ENCODE data around the gene GSTO1.

GSTO1 gene

GRCh38 chr10:104303594-104304355, 49.1 kb downstream of the GSTO1 start:
- DNase-seq (ENCODE audit: low read depth in 1 of 2, low spot score in 1 of 2), result no peak

- no peak for DNase-seq (ENCODE audit: low read depth in 1 of 2, low spot score in 1 of 2)
These were observed 49.7 kb downstream of the GSTO1 start for GRCh38 chr10:104304356-104304745.

GRCh38 chr10:104304927-104305326, 50.2 kb downstream of the GSTO1 start:
- DNase-seq (ENCODE audit: low read depth in 1 of 2, low spot score in 1 of 2), result no peak

- DNase-seq (ENCODE audit: low read depth in 1 of 2, low spot score in 1 of 2), result no peak
These were observed 52.2 kb downstream of the GSTO1 start for GRCh38 chr10:104306897-104307296.

GRCh38 chr10:104307576-104308438, 53.1 kb downstream of the GSTO1 start:
- no peak for DNase-seq (ENCODE audit: low read depth in 1 of 2, low spot score in 1 of 2)

GRCh38 chr10:104308439-104308903, 53.8 kb downstream of the GSTO1 start:
- DNase-seq (ENCODE audit: low read depth in 1 of 2, low spot score in 1 of 2), result no peak

- no peak for DNase-seq (ENCODE audit: low read depth in 1 of 2, low spot score in 1 of 2)
These were observed 55.6 kb downstream of the GSTO1 start for GRCh38 chr10:104309980-104310978.

- no peak for DNase-seq (ENCODE audit: low read depth in 1 of 2, low spot score in 1 of 2)
These were observed 56.6 kb downstream of the GSTO1 start for GRCh38 chr10:104311184-104311720.

GRCh38 chr10:104314591-104315485, 60.1 kb downstream of the GSTO1 start:
- DNase-seq (ENCODE audit: low read depth in 1 of 2, low spot score in 1 of 2), result no peak

- DNase-seq (ENCODE audit: low read depth in 1 of 2, low spot score in 1 of 2), result no peak
These were observed 60.8 kb downstream of the GSTO1 start for GRCh38 chr10:104315486-104315921.

- no peak for DNase-seq (ENCODE audit: low read depth in 1 of 2, low spot score in 1 of 2)
These were observed 61.8 kb downstream of the GSTO1 start for GRCh38 chr10:104316321-104317099.
